HG03175 (cell line): ENCODE results near the gene CRACR2A.

Source experiments
- ATAC-seq: cut with Tn5 transposase; IDR thresholded peaks from one replicate; pipeline ENCODE4 v1.9.1; 2021; ENCODE audit warnings: mild to moderate bottlenecking, moderate library complexity; ENCODE audit not compliant: unreplicated experiment

CRACR2A gene

GRCh38 chr12:3622822-3623690, 129.9 kb downstream of the CRACR2A start:
- no peak for ATAC-seq

GRCh38 chr12:3622021-3622821, 130.7 kb downstream of the CRACR2A start:
- ATAC-seq: no peak

GRCh38 chr12:3620856-3621255, 132.1 kb downstream of the CRACR2A start:
- no peak for ATAC-seq

- no peak for ATAC-seq
These were observed 135.3 kb downstream of the CRACR2A start for GRCh38 chr12:3617565-3617964.

- no peak for ATAC-seq
These were observed 137.0 kb downstream of the CRACR2A start for GRCh38 chr12:3615862-3616261.

- no peak for ATAC-seq
These were observed 138.0 kb downstream of the CRACR2A start for GRCh38 chr12:3614806-3615466.

- ATAC-seq: no peak
These were observed 139.1 kb downstream of the CRACR2A start for GRCh38 chr12:3613641-3614395.

GRCh38 chr12:3611860-3612703, 140.8 kb downstream of the CRACR2A start:
- no peak for ATAC-seq

- ATAC-seq: no peak
These were observed 145.1 kb downstream of the CRACR2A start for GRCh38 chr12:3607821-3608220.

GRCh38 chr12:3607039-3607720, 145.7 kb downstream of the CRACR2A start:
- no peak for ATAC-seq

- no peak for ATAC-seq
These were observed 146.8 kb downstream of the CRACR2A start for GRCh38 chr12:3606128-3606527.

- no peak for ATAC-seq
These were observed 147.2 kb downstream of the CRACR2A start for GRCh38 chr12:3605692-3606091.

GRCh38 chr12:3604748-3605586, 147.9 kb downstream of the CRACR2A start:
- ATAC-seq: no peak

- no peak for ATAC-seq
These were observed 148.6 kb downstream of the CRACR2A start for GRCh38 chr12:3604286-3604685.

- no peak for ATAC-seq
These were observed 149.3 kb downstream of the CRACR2A start for GRCh38 chr12:3603576-3603975.

GRCh38 chr12:3602488-3602887, 150.4 kb downstream of the CRACR2A start:
- no peak for ATAC-seq

GRCh38 chr12:3601461-3602150, 151.3 kb downstream of the CRACR2A start:
- ATAC-seq: no peak

GRCh38 chr12:3600951-3601350, 152.0 kb downstream of the CRACR2A start:
- ATAC-seq: no peak
